A549 (cell line): ENCODE results near the gene UNC79. TPM values are rescaled to one million over a fixed set of nuclear protein-coding genes. Genes with fewer than 3 reads are reported as not detected.

ENCODE experiments used
- ATAC-seq, 2 experiments: fragments of 200-7000 bp in 1 of 2; fragments of >200 bp in 1 of 2; cut with Nextera tagmentation in 1 of 2; cut with Tn5 transposase in 1 of 2; 3 replicates each; pipeline versions ENCODE4 v1.8.0 to v1.9.1; 2018 to 2020; ENCODE audit warnings: mild to moderate bottlenecking in 1 of 2, moderate library complexity in 1 of 2
- CTCF ChIA-PET: fragments of 300-600 bp; sonication (Branson Sonifier 250); formaldehyde crosslinking; extraction: SDS; loops from one replicate; lab custom pipeline; 2021; ENCODE audit warnings: antibody characterized with exemption, inconsistent platforms; lab: Yijun Ruan, JAX
- POLR2A ChIA-PET: fragments of 350-600 bp; formaldehyde crosslinking; extraction: SDS; loops from one replicate; lab custom pipeline; 2021; ENCODE audit warnings: antibody characterized with exemption, inconsistent platforms; lab: Yijun Ruan, JAX
- DNase-seq, 2 experiments: peaks; one replicate each; pipeline versions ENCODE4 v3.0.0 to v3.0.0-alpha.2; 2011 to 2016; ENCODE audit warnings: low read depth in 1 of 2, low spot score in 1 of 2
- FAIRE-seq: peaks from 2 replicates; lab custom pipeline; 2011; peaks lifted over from hg19 to GRCh38; lab: Jason Lieb, UNC
- H3K27ac ChIP-seq, 2 experiments: fragments of >200 bp; sonication (Bioruptor Twin); formaldehyde crosslinking; 3 replicates each; pipeline ENCODE4 v1.5.1; 2016 to 2017
- H3K4me1 ChIP-seq: fragments of >200 bp; sonication (Bioruptor Twin); formaldehyde crosslinking; 3 replicates; pipeline ENCODE4 v1.6.1; 2016
- H3K4me2 ChIP-seq: fragments of >200 bp; sonication (Bioruptor Twin); formaldehyde crosslinking; 3 replicates; pipeline ENCODE4 v1.6.1; 2016
- H3K4me3 ChIP-seq: fragments of >200 bp; sonication (Bioruptor Twin); formaldehyde crosslinking; 3 replicates; pipeline ENCODE4 v1.5.1; 2016
- H3K9me3 ChIP-seq: fragments of >200 bp; sonication (Bioruptor Twin); formaldehyde crosslinking; 3 replicates; pipeline ENCODE4 v1.6.1; 2016
- ATOH8 ChIP-seq: fragments of 250-450 bp; sonication (Bioruptor Pico); IDR thresholded peaks from 2 replicates; pipeline ENCODE4 v1.5.0; 2020; ENCODE audit warnings: low read depth, mild to moderate bottlenecking, moderate library complexity
- BHLHE40 ChIP-seq: IDR thresholded peaks from 2 replicates; pipeline ENCODE4 v1.6.1; 2012; ENCODE audit warnings: low read depth, low read length, inconsistent platforms
- CBX8 ChIP-seq: fragments of 200-600 bp; sonication (generic); IDR thresholded peaks from 2 replicates; pipeline ENCODE4 v1.6.1; 2016
- CHD2 ChIP-seq: fragments of 150-350 bp; IDR thresholded peaks from 2 replicates; pipeline ENCODE4 v1.6.1; 2014; ENCODE audit warnings: low read length; ENCODE audit not compliant: partially characterized antibody
- CHD4 ChIP-seq: fragments of 200-600 bp; sonication (generic); IDR thresholded peaks from 2 replicates; pipeline ENCODE4 v1.6.1; 2016; ENCODE audit warnings: antibody characterized with exemption, mild to moderate bottlenecking, borderline replicate concordance
- CTCF ChIP-seq: fragments of >200 bp; sonication (Bioruptor Twin); formaldehyde crosslinking; IDR thresholded peaks from 3 replicates; pipeline ENCODE4 v1.5.1; 2016
- EHMT2 ChIP-seq: fragments of 200-600 bp; sonication (generic); IDR thresholded peaks from 2 replicates; pipeline ENCODE4 v1.6.1; 2016; ENCODE audit warnings: antibody characterized with exemption, low read depth, mild to moderate bottlenecking, moderate library complexity
- EP300 ChIP-seq, 2 experiments: fragments of >200 bp; sonication (Bioruptor Twin); formaldehyde crosslinking; IDR thresholded peaks; 2 replicates in 1 of 2; 3 replicates in 1 of 2; pipeline ENCODE4 v1.6.1; 2016 to 2017
- ESRRA ChIP-seq: fragments of 150-350 bp; IDR thresholded peaks from 2 replicates; pipeline ENCODE4 v1.6.1; 2014; ENCODE audit warnings: mild to moderate bottlenecking, low read length, borderline replicate concordance
- FOSL2 ChIP-seq, 2 experiments: fragments of 450-650 bp in 1 of 2; fragments of >200 bp in 1 of 2; sonication (Bioruptor Twin) in 1 of 2; formaldehyde crosslinking; IDR thresholded peaks; 2 replicates each; pipeline versions ENCODE4 v1.5.0 to v1.6.1; 2016 to 2020; ENCODE audit warnings: mild to moderate bottlenecking in 1 of 2, moderate library complexity in 1 of 2
- FOXS1 ChIP-seq: fragments of 250-450 bp; sonication (Bioruptor Pico); IDR thresholded peaks from 2 replicates; pipeline ENCODE4 v1.5.0; 2020; ENCODE audit warnings: mild to moderate bottlenecking, moderate library complexity
- GATA3 ChIP-seq: IDR thresholded peaks from 2 replicates; pipeline ENCODE4 v1.6.1; 2012; ENCODE audit warnings: borderline replicate concordance
- HDAC2 ChIP-seq: fragments of 200-600 bp; sonication (generic); IDR thresholded peaks from 2 replicates; pipeline ENCODE4 v1.6.1; 2016
- HES2 ChIP-seq: fragments of >200 bp; sonication (Bioruptor Twin); formaldehyde crosslinking; IDR thresholded peaks from 2 replicates; pipeline ENCODE4 v1.6.1; 2016
- HOXB13 ChIP-seq: fragments of 250-450 bp; sonication (Bioruptor Pico); IDR thresholded peaks from 2 replicates; pipeline ENCODE4 v1.5.0; 2020; ENCODE audit warnings: low read depth, mild to moderate bottlenecking, moderate library complexity
- KDM1A ChIP-seq: fragments of 200-600 bp; sonication (generic); IDR thresholded peaks from 2 replicates; pipeline ENCODE4 v1.6.1; 2016; ENCODE audit warnings: low read depth, mild to moderate bottlenecking
- KDM5A ChIP-seq: fragments of 200-600 bp; sonication (generic); IDR thresholded peaks from 2 replicates; pipeline ENCODE4 v1.6.1; 2016; ENCODE audit warnings: antibody characterized with exemption, mild to moderate bottlenecking
- MAX ChIP-seq: IDR thresholded peaks from 2 replicates; pipeline ENCODE4 v1.6.1; 2012
- MAZ ChIP-seq: fragments of 150-350 bp; IDR thresholded peaks from 2 replicates; pipeline ENCODE4 v1.6.1; 2014; ENCODE audit warnings: antibody characterized with exemption, low read depth, low read length, borderline replicate concordance
- NFE2L2 ChIP-seq: fragments of 150-350 bp; conservative IDR thresholded peaks from 2 replicates; pipeline ENCODE4 v1.6.1; 2014; ENCODE audit warnings: low read length
- NR3C1 ChIP-seq: fragments of >200 bp; sonication (Bioruptor Twin); formaldehyde crosslinking; IDR thresholded peaks from 3 replicates; pipeline ENCODE4 v1.6.1; 2017
- PHF8 ChIP-seq: fragments of 200-600 bp; sonication (generic); IDR thresholded peaks from 2 replicates; pipeline ENCODE4 v1.6.1; 2016; ENCODE audit warnings: low read depth, mild to moderate bottlenecking, antibody characterized with exemption, moderate library complexity, borderline replicate concordance
- POLR2A ChIP-seq: IDR thresholded peaks from 2 replicates; pipeline ENCODE4 v1.6.1; 2012; ENCODE audit warnings: mild to moderate bottlenecking, low read length
- RARB ChIP-seq: fragments of 250-450 bp; sonication (Bioruptor Pico); IDR thresholded peaks from 2 replicates; pipeline ENCODE4 v1.8.0; 2021; ENCODE audit warnings: mild to moderate bottlenecking, moderate library complexity
- RCOR1 ChIP-seq: fragments of 150-350 bp; IDR thresholded peaks from 2 replicates; pipeline ENCODE4 v1.6.1; 2014; ENCODE audit warnings: antibody characterized with exemption, low read length, low read depth
- REST ChIP-seq: fragments of 200-600 bp; sonication (generic); IDR thresholded peaks from 2 replicates; pipeline ENCODE4 v1.6.1; 2016; ENCODE audit warnings: antibody characterized with exemption, mild to moderate bottlenecking, moderate library complexity
- RFX5 ChIP-seq: fragments of 450-650 bp; IDR thresholded peaks from 2 replicates; pipeline ENCODE4 v1.7.1; 2014; ENCODE audit warnings: antibody characterized with exemption, mild to moderate bottlenecking, moderate library complexity
- RNF2 ChIP-seq: fragments of 200-600 bp; sonication (generic); IDR thresholded peaks from 2 replicates; pipeline ENCODE4 v1.6.1; 2016; ENCODE audit warnings: low read depth, mild to moderate bottlenecking, antibody characterized with exemption, moderate library complexity, borderline replicate concordance
- SMC3 ChIP-seq: fragments of >200 bp; sonication (Bioruptor Twin); formaldehyde crosslinking; IDR thresholded peaks from 3 replicates; pipeline ENCODE4 v1.6.1; 2018; ENCODE audit warnings: inconsistent platforms
- ZSCAN20 ChIP-seq: fragments of 250-450 bp; sonication (Bioruptor Pico); IDR thresholded peaks from 2 replicates; pipeline ENCODE4 v1.8.0; 2022; ENCODE audit warnings: mild to moderate bottlenecking, moderate library complexity
- WGBS: methylation state at CpG from one replicate; pipeline ENCODE4 v1.1.6; 2017; ENCODE audit errors: missing lambda C conversion rate; 5-methylcytosine and 5-hydroxymethylcytosine counted together
- polyA plus RNA-seq, 4 experiments: library from polyadenylated mRNA; depleted of rRNA in 3 of 4; stranded (reverse); fragments of >200 nt; fragmentation: RNase III in 1 of 4; extraction: RNeasy Plus Mini Kit Qiagen cat#74134 plus additional on column Dnase treatment in 1 of 4; gene quantifications; 2 replicates in 3 of 4; 3 replicates in 1 of 4; pipeline ENCODE4 v1.2.3, GENCODE V29; 2011 to 2017

The UNC79 gene
- polyA plus RNA-seq, 2 of the 4 experiments (the other 2 are of a cell fraction): 0.01 TPM

- ATAC-seq: no peak
- POLR2A ChIA-PET: no interaction called here
- H3K27ac ChIP-seq: no peak overlapping the region
- H3K4me2 ChIP-seq: no peak overlapping the region
- no peak for FAIRE-seq
- 7% methylated on average over 4 of the region's 8 CpGs for WGBS
- H3K9me3 ChIP-seq: no peaks in the 10 kb centered on the region
- CTCF ChIA-PET: no interaction called here
- DNase-seq: no peak
- TF ChIP-seq FOXS1 (CRISPR knock-in tag) (no peak), MAZ (no peak), FOSL2 (IDR thresholded peaks at IDR 0.05) (no peak), FOSL2 (CRISPR knock-in tag; IDR thresholded peaks at IDR 0.05) (no peak), CHD2 (no peak), REST (no peak), ATOH8 (CRISPR knock-in tag) (no peak), KDM5A (no peak), GATA3 (no peak), POLR2A (no peak), RNF2 (no peak), RARB (CRISPR knock-in tag) (no peak), HDAC2 (no peak), RCOR1 (no peak), MAX (no peak), CHD4 (no peak), HOXB13 (CRISPR knock-in tag) (no peak), CBX8 (no peak), ESRRA (no peak)
- H3K4me3 ChIP-seq: no peak overlapping the region
- no peaks in the 10 kb centered on the region for H3K4me1 ChIP-seq
Observed at GRCh38 chr14:93728651-93729016, 297.9 kb downstream of the UNC79 start.

- POLR2A ChIA-PET: no interaction called here
- Histone ChIP-seq H3K4me1 (no peaks in the 10 kb centered on the region), H3K9me3 (no peaks in the 10 kb centered on the region), H3K27ac (no peak overlapping the region), H3K4me2 (no peak overlapping the region), H3K4me3 (no peak overlapping the region)
- CTCF ChIA-PET: no interaction called here
- no peak for ATAC-seq
- 37% methylated on average over 10 of the region's 10 CpGs for WGBS
- FAIRE-seq: no peak
- no peak for DNase-seq
- TF ChIP-seq POLR2A (no peak), KDM1A (no peak), PHF8 (no peak), MAX (no peak), HES2 (no peak), CTCF (no peak), RCOR1 (no peak), GATA3 (no peak), SMC3 (no peak), EP300 (IDR thresholded peaks at IDR 0.05) (no peak), RFX5 (no peak), NFE2L2 (no peak), KDM5A (no peak), BHLHE40 (no peak), EHMT2 (no peak), NR3C1 (no peak), ZSCAN20 (CRISPR knock-in tag) (no peak), REST (no peak)
Observed at GRCh38 chr14:93729993-93730392, 299.3 kb downstream of the UNC79 start.
